ENCODE results near the gene STOX2. TPM values are rescaled to one million over a fixed set of nuclear protein-coding genes. Genes with fewer than 3 reads are reported as not detected.

Gene STOX2
- polyA plus RNA-seq, 1 experiment: 2.4 TPM

DNA sequence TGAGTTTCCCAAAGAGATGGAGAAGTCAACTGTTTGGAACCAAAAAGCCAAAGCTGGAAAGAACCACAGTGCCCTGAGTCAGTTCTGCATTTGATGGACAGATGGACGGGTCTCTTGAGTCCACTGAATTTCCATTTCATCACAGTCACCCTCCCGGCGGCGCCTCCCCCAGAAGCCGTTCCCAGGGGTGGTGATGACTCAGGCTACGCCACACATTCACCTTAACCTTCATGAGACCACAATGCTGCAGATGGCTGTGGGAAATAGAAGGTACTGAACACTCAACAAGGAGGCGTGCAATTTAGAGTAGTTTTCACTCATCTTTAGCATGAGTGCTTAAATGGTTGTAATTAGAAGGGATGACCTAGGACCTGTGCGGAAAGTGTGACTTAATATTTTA lies 61.3 kb downstream of the STOX2 start:
- H3K4me3 ChIP-seq (ENCODE audit: low read depth, low read length): no peak overlapping the region
- ChIA-PET CTCF (no interaction called here), POLR2A (no interaction called here)
- TF ChIP-seq, protein P1, sequence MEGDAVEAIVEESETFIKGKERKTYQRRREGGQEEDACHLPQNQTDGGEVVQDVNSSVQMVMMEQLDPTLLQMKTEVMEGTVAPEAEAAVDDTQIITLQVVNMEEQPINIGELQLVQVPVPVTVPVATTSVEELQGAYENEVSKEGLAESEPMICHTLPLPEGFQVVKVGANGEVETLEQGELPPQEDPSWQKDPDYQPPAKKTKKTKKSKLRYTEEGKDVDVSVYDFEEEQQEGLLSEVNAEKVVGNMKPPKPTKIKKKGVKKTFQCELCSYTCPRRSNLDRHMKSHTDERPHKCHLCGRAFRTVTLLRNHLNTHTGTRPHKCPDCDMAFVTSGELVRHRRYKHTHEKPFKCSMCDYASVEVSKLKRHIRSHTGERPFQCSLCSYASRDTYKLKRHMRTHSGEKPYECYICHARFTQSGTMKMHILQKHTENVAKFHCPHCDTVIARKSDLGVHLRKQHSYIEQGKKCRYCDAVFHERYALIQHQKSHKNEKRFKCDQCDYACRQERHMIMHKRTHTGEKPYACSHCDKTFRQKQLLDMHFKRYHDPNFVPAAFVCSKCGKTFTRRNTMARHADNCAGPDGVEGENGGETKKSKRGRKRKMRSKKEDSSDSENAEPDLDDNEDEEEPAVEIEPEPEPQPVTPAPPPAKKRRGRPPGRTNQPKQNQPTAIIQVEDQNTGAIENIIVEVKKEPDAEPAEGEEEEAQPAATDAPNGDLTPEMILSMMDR (IDR thresholded peaks at IDR 0.05; ENCODE audit: low read depth, low read length): no peak
- H3K27ac ChIP-seq (ENCODE audit: low read depth, low read length): no peak overlapping the region
- DNase-seq (ENCODE audit: low read depth, low spot score): no peak
- no peaks in the 10 kb centered on the region for H3K27me3 ChIP-seq (ENCODE audit: control insufficient read depth, insufficient read depth, low read length)
- no peaks in the 10 kb centered on the region for H3K9me3 ChIP-seq (ENCODE audit: control insufficient read depth, insufficient read depth, low read length)

DNA sequence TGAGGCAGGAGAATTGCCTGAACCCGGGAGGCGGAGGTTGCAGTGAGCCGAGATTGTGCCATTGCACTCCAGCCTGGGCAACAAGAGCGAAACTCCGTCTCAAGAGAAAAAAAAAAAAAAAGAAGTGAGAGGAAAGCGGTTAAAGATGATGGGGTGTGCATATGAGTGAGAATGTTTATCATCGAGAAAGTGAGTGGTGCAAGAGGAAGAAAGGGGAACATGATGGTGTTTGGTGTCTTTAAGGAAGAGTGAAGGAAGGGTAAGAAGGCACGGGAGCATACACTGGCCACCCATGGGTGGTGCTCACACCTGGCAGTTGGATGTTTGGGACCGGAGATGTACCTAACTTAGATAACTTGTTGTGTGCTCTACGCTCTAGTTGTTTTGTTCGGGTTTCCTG lies 62.2 kb downstream of the STOX2 start:
- ChIA-PET CTCF (no interaction called here), POLR2A (no interaction called here)
- H3K9me3 ChIP-seq (ENCODE audit: control insufficient read depth, insufficient read depth, low read length): no peaks in the 10 kb centered on the region
- TF ChIP-seq, protein P1 (IDR thresholded peaks at IDR 0.05; ENCODE audit: low read depth, low read length): no peak
- no peak overlapping the region for H3K4me3 ChIP-seq (ENCODE audit: low read depth, low read length)
- no peak overlapping the region for H3K27ac ChIP-seq (ENCODE audit: low read depth, low read length)
- no peaks in the 10 kb centered on the region for H3K27me3 ChIP-seq (ENCODE audit: control insufficient read depth, insufficient read depth, low read length)
- no peak for DNase-seq (ENCODE audit: low read depth, low spot score)

DNA sequence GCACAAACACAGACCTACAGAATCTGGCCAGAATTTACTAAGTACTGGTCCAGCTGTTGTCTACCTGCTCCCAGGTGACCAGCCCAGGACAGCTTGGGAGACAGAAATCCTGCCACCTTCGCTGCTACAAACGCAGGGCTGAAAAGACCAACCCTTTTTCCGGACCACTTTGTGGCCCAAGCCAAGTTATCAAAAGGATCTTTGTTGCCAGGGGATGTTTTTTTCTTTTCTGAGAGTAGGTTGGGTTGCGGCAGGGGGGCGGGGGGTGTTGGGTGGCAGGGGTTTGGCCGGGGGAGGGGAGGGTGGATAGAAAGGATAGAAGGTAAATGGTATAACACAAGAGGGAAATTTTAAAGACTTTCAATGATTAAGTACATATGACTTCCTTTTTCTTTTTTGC lies 63.4 kb downstream of the STOX2 start:
- ChIA-PET CTCF (no interaction called here), POLR2A (no interaction called here)
- H3K27me3 ChIP-seq (ENCODE audit: control insufficient read depth, insufficient read depth, low read length): no peaks in the 10 kb centered on the region
- no peak overlapping the region for H3K4me3 ChIP-seq (ENCODE audit: low read depth, low read length)
- no peaks in the 10 kb centered on the region for H3K9me3 ChIP-seq (ENCODE audit: control insufficient read depth, insufficient read depth, low read length)
- no peak overlapping the region for H3K27ac ChIP-seq (ENCODE audit: low read depth, low read length)
- DNase-seq (ENCODE audit: low read depth, low spot score): no peak
- TF ChIP-seq, protein P1 (IDR thresholded peaks at IDR 0.05; ENCODE audit: low read depth, low read length): no peak

DNA sequence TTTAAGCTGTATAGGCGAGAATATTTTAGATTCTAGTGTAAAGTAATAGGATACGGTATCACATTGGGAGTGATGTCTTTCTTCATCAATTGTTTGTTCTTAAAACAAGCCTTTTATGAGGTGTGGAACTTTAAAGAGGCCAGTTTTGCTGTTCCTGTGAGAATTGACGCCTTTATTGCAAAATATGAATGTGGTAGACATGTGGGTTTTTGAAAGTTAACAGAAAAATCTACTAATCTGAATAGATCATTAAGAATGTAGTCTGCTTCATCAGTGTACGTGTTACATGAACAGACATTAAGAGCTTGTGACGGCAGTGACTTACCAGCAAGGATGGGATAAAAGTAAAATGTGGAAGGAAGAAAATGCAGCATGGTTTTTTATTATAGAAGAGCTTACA lies 63.8 kb downstream of the STOX2 start:
- Histone ChIP-seq H3K27me3 (ENCODE audit: control insufficient read depth, insufficient read depth, low read length) (no peaks in the 10 kb centered on the region), H3K4me3 (ENCODE audit: low read depth, low read length) (no peak overlapping the region), H3K9me3 (ENCODE audit: control insufficient read depth, insufficient read depth, low read length) (no peaks in the 10 kb centered on the region), H3K27ac (ENCODE audit: low read depth, low read length) (no peak overlapping the region)
- no peak for DNase-seq (ENCODE audit: low read depth, low spot score)
- TF ChIP-seq, protein P1 (IDR thresholded peaks at IDR 0.05; ENCODE audit: low read depth, low read length): no peak
- ChIA-PET POLR2A (no interaction called here), CTCF (no interaction called here)

DNA sequence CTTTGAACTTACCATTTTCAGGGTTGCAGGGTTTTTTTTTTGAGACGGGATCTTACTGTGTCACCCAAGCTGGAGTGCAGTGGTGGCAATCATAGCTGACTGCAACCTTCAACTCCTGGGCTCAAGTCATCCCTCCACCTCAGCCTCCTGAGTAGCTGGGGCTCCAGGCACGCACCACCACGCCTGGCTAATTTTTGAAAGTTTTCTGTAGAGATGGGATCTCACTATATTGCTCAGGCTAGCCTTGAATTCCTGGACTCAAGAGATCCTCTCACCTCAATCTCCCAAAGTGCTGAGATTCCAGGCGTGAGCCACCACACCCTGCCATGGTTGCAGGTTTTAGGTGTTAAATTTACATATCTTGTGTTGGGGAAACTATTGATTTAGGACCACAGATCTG lies 64.5 kb downstream of the STOX2 start:
- Histone ChIP-seq H3K9me3 (ENCODE audit: control insufficient read depth, insufficient read depth, low read length) (no peaks in the 10 kb centered on the region), H3K27me3 (ENCODE audit: control insufficient read depth, insufficient read depth, low read length) (no peaks in the 10 kb centered on the region), H3K27ac (ENCODE audit: low read depth, low read length) (no peak overlapping the region), H3K4me3 (ENCODE audit: low read depth, low read length) (no peak overlapping the region)
- ChIA-PET POLR2A (no interaction called here), CTCF (no interaction called here)
- TF ChIP-seq, protein P1 (IDR thresholded peaks at IDR 0.05; ENCODE audit: low read depth, low read length): no peak
- no peak for DNase-seq (ENCODE audit: low read depth, low spot score)
